CD4-positive, alpha-beta T cell (primary cell): Measurements from ENCODE around the gene PIGP. TPM values are rescaled to one million over a fixed set of nuclear protein-coding genes. Genes with fewer than 3 reads are reported as not detected.
A peak's percentile ranks its signal among the peaks of the same experiment; 100 is the strongest.
"Not testable (repeated sequence)": the region's sequence is repeated elsewhere in the genome, so short reads cannot be mapped to it uniquely, and the experiment has no call there.

Experiments
- ATAC-seq: fragments of 200-7000 bp; cut with Tn5 transposase; one replicate; pipeline ENCODE4 v1.10.0; 2022; ENCODE audit warnings: mild to moderate bottlenecking; ENCODE audit not compliant: poor library complexity
- CTCF ChIA-PET: fragments of 350-600 bp; sonication (Branson Sonifier 250); formaldehyde crosslinking; loops from one replicate; lab custom pipeline; 2021; ENCODE audit warnings: antibody characterized with exemption, inconsistent platforms; lab: Charles Lee
- POLR2A ChIA-PET: fragments of 350-600 bp; sonication (Branson Sonifier 250); formaldehyde crosslinking; loops from one replicate; lab custom pipeline; 2021; ENCODE audit warnings: antibody characterized with exemption, inconsistent platforms; lab: Charles Lee
- DNase-seq, 14 experiments: peaks; one replicate each; pipeline ENCODE4 v3.0.0-alpha.2; 2013 to 2020; ENCODE audit warnings: mixed read lengths in 2 of 14
- H3K27ac ChIP-seq, 2 donors: one replicate each; pipeline versions ENCODE4 v1.5.1 to v1.7.0; 2013; ENCODE audit warnings: low read length in 2 of 2, low read depth in 1 of 2, mild to moderate bottlenecking in 1 of 2
- H3K27me3 ChIP-seq, 2 experiments: 1 replicate in 1 of 2; 2 replicates in 1 of 2; pipeline versions ENCODE4 v1.6.1 to v1.7.0; 2013; ENCODE audit warnings: low read length in 2 of 2, control low read depth in 1 of 2, mild to moderate bottlenecking in 1 of 2, moderate library complexity in 1 of 2; ENCODE audit not compliant: insufficient read depth in 2 of 2, control insufficient read depth in 1 of 2
- H3K36me3 ChIP-seq: one replicate; pipeline ENCODE4 v1.6.1; 2013; ENCODE audit warnings: low read length, control low read depth; ENCODE audit not compliant: insufficient read depth
- H3K4me1 ChIP-seq: one replicate; pipeline ENCODE4 v1.6.1; 2013; ENCODE audit warnings: low read length, control low read depth; ENCODE audit not compliant: insufficient read depth
- H3K4me3 ChIP-seq: one replicate; pipeline ENCODE4 v1.5.1; 2013; ENCODE audit warnings: mild to moderate bottlenecking, low read length, moderate library complexity
- H3K9me3 ChIP-seq, 2 experiments: 1 replicate in 1 of 2; 2 replicates in 1 of 2; pipeline versions ENCODE4 v1.6.1 to v1.7.0; 2013; ENCODE audit warnings: low read length in 2 of 2, mild to moderate bottlenecking in 2 of 2, control low read depth in 1 of 2, moderate library complexity in 1 of 2; ENCODE audit not compliant: control insufficient read depth in 1 of 2, insufficient read depth in 1 of 2
- H3K27ac Mint-ChIP-seq: one replicate; pipeline ENCODE4 v1.8.0; 2020; ENCODE audit warnings: mixed read lengths
- H3K27me3 Mint-ChIP-seq: one replicate; pipeline ENCODE4 v1.8.0; 2021; ENCODE audit warnings: mixed read lengths
- H3K36me3 Mint-ChIP-seq: one replicate; pipeline ENCODE4 v1.8.0; 2021; ENCODE audit warnings: low read depth, mixed read lengths
- H3K4me1 Mint-ChIP-seq: one replicate; pipeline ENCODE4 v1.8.0; 2021; ENCODE audit warnings: low read depth, mixed read lengths
- H3K4me3 Mint-ChIP-seq: one replicate; pipeline ENCODE4 v1.8.0; 2020; ENCODE audit warnings: mild to moderate bottlenecking, mixed read lengths
- H3K9me3 Mint-ChIP-seq: one replicate; pipeline ENCODE4 v1.8.0; 2020; ENCODE audit warnings: mixed read lengths
- intact Hi-C, 2 experiments: fragments of 100-400 bp; cut with DNase I in 1 of 2; cut with micrococcal nuclease in 1 of 2; formaldehyde crosslinking; loops; one replicate each; pipeline versions ENCODE4 v1.15.1 to v1.9.0; 2023 to 2025; cut with DNase I, micrococcal nuclease
- total RNA-seq, 174 experiments: library from RNA in 2 of 174; stranded (reverse) in 2 of 174; gene quantifications; one replicate each; pipeline ENCODE4 v1.2.3 and lab custom pipeline; 2021 to 2026
- TF ChIP-seq, protein P1 (sequence below): fragments of 200-600 bp; IDR thresholded peaks from one replicate; pipeline ENCODE4 v1.8.0; 2022; ENCODE audit warnings: antibody characterized with exemption, mild to moderate bottlenecking

PIGP gene
- total RNA-seq, 2 experiments from 2014 or later = 11.1 to 14.8 TPM

DNA sequence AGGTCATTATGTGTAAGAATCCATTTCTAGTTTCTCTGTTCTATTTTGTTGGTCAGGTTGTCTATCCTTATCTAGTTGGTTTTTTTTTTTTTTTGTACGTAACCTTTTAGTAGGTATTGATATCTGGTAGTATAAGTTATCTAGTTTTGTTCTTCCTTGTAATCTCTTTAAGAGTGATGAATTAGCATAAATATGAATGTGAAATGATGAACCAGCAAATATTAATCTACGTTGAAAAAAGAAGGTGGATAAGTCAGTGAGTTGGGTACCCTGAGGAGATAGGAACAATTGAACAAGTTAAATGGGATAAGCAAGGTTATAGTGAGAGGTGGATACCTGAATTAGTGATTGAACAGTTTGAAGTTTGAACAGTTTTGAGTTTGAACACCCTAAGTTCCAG, 34.1 kb upstream of the PIGP start:
- ATAC-seq (no peak), DNase-seq (no peak)
- ChIA-PET POLR2A (no interaction called here), CTCF (no interaction called here)
- no peak overlapping the region for H3K27ac ChIP-seq
- peaks cover 0 to 3% of the 10 kb centered on the region in 2 experiments for H3K9me3 ChIP-seq
- intact Hi-C loops = no loop called here
- Mint-ChIP-seq H3K4me1 (peaks cover 5% of the 10 kb centered on the region), H3K9me3 (peaks cover 5% of the 10 kb centered on the region), H3K27me3 (no peaks in the 10 kb centered on the region), H3K27ac (no peak overlapping the region), H3K4me3 (no peak overlapping the region), H3K36me3 (peaks cover 62% of the 10 kb centered on the region)
- peaks cover 8% of the 10 kb centered on the region for H3K36me3 ChIP-seq
- H3K4me1 ChIP-seq = no peaks in the 10 kb centered on the region
- TF ChIP-seq, protein P1, sequence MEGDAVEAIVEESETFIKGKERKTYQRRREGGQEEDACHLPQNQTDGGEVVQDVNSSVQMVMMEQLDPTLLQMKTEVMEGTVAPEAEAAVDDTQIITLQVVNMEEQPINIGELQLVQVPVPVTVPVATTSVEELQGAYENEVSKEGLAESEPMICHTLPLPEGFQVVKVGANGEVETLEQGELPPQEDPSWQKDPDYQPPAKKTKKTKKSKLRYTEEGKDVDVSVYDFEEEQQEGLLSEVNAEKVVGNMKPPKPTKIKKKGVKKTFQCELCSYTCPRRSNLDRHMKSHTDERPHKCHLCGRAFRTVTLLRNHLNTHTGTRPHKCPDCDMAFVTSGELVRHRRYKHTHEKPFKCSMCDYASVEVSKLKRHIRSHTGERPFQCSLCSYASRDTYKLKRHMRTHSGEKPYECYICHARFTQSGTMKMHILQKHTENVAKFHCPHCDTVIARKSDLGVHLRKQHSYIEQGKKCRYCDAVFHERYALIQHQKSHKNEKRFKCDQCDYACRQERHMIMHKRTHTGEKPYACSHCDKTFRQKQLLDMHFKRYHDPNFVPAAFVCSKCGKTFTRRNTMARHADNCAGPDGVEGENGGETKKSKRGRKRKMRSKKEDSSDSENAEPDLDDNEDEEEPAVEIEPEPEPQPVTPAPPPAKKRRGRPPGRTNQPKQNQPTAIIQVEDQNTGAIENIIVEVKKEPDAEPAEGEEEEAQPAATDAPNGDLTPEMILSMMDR = no peak
- H3K27me3 ChIP-seq = no peaks in the 10 kb centered on the region
- no peak overlapping the region for H3K4me3 ChIP-seq

DNA sequence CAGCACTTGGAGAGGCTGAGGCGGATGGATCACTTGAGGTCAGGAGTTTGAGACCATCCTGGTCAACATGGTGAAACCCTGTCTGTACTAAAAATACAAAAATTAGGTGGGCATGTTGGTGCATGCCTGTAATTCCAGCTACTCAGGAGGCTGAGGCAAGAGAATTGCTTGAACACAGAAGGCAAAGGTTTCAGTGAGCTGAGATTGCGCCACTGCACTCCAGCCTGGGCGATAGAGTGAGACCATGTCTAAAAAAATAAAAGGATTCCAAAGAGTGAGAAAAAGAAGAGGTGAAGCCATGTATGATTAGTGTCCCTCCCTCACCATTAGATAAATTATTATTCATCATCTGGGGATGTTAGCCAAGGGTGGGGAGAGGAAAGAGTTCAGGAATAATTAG, 29.9 kb upstream of the PIGP start:
- peaks cover 16% of the 10 kb centered on the region for H3K4me1 Mint-ChIP-seq
- H3K27me3 Mint-ChIP-seq, H3K9me3 ChIP-seq, DNase-seq, ATAC-seq, H3K4me1 ChIP-seq, H3K9me3 Mint-ChIP-seq, CTCF ChIA-PET, H3K4me3 Mint-ChIP-seq, H3K4me3 ChIP-seq, POLR2A ChIA-PET, H3K27ac ChIP-seq, intact Hi-C loops, H3K27me3 ChIP-seq, H3K27ac Mint-ChIP-seq: not testable (repeated sequence)
- H3K36me3 ChIP-seq = peaks cover 19% of the 10 kb centered on the region
- peaks cover 74% of the 10 kb centered on the region for H3K36me3 Mint-ChIP-seq

DNA sequence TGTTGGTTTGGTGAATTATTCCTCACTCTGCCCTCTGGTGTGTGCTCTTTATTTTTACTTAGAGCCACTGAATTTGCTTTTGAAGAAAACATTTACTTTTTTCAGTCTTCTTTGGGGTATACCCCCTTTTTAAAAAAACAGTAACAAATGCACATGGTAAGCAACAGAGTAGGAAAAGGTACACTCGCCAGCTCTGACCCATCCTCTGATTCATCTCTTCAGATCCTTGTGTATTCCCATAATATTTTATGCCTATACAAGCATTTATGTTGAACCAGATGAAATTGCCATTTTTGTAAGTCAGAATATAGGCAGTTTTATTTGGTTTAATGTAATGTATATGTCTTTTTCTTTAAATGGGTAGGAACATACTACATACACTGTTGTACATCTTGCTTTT, 28.5 kb upstream of the PIGP start:
- Mint-ChIP-seq H3K9me3 (peaks cover 2% of the 10 kb centered on the region), H3K27me3 (no peaks in the 10 kb centered on the region), H3K36me3 (peaks cover 74% of the 10 kb centered on the region), H3K4me1 (peaks cover 12% of the 10 kb centered on the region), H3K4me3 (no peak overlapping the region), H3K27ac (no peak overlapping the region)
- Histone ChIP-seq H3K27ac (no peak overlapping the region), H3K4me3 (no peak overlapping the region), H3K4me1 (no peaks in the 10 kb centered on the region), H3K9me3 (no peaks in the 10 kb centered on the region), H3K36me3 (peaks cover 33% of the 10 kb centered on the region), H3K27me3 (no peaks in the 10 kb centered on the region)
- DNase-seq (no peak), ATAC-seq (peak; percentile 19)
- intact Hi-C loops = no loop called here
- POLR2A ChIA-PET = no interaction called here
- CTCF ChIA-PET = no interaction called here
- TF ChIP-seq, protein P1 = no peak

DNA sequence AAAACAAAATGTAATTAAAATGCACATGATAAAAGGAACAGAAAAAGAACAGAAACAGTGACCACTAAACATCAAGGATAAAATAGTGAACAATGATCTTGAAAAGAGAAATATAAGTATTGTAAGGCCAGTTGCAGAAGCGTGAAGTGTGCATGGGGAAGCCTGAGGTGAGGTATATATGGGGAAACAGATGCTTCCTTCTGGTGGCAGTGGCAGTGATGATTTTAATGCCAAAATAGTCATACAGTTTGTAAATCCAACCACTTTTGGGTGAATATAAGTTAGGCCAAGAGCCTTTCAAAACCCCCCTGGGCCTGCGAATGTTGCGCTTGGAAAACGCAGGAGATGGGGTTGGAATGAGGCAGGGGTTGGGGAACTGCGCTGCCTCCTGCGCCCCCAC, 27.4 kb upstream of the PIGP start:
- no peak overlapping the region for H3K27ac Mint-ChIP-seq
- H3K4me1 ChIP-seq = no peaks in the 10 kb centered on the region

More for the DNA sequence above, 27.4 kb upstream of the PIGP start:
- intact Hi-C loops = no loop called here
- Mint-ChIP-seq H3K27me3 (no peaks in the 10 kb centered on the region), H3K36me3 (peaks cover 75% of the 10 kb centered on the region), H3K4me3 (no peak overlapping the region), H3K4me1 (peaks cover 12% of the 10 kb centered on the region), H3K9me3 (peaks cover 2% of the 10 kb centered on the region)
- H3K4me3 ChIP-seq = no peak overlapping the region
- H3K9me3 ChIP-seq = no peaks in the 10 kb centered on the region
- ATAC-seq = no peak
- ChIA-PET POLR2A (no interaction called here), CTCF (no interaction called here)
- H3K27ac ChIP-seq = no peak overlapping the region
- TF ChIP-seq, protein P1 = no peak
- H3K27me3 ChIP-seq = no peaks in the 10 kb centered on the region
- DNase-seq = no peak
- H3K36me3 ChIP-seq = peaks cover 44% of the 10 kb centered on the region
